Tibial nerve (tissue), 3 donors: ENCODE measurements around the gene LMF1.

Source experiments
- CTCF ChIP-seq, 5 experiments: fragments of 200-600 bp in 3 of 5; fragments of 450-650 bp in 2 of 5; sonication (generic) in 3 of 5; IDR thresholded peaks; one replicate each; pipeline ENCODE4 v1.5.1; 2016 to 2019; ENCODE audit warnings: antibody characterized with exemption in 5 of 5, mild to moderate bottlenecking in 3 of 5, moderate library complexity in 2 of 5
- POLR2A ChIP-seq, 2 donors: fragments of 450-650 bp; IDR thresholded peaks; one replicate each; pipeline ENCODE4 v1.6.1; 2017; ENCODE audit warnings: antibody characterized with exemption in 2 of 2, mild to moderate bottlenecking in 2 of 2, moderate library complexity in 2 of 2

GRCh38 chr16:898761-899682 is 71.8 kb downstream of the LMF1 start:
- TF ChIP-seq CTCF (IDR thresholded peaks at IDR 0.05) (no peak), POLR2A (IDR thresholded peaks at IDR 0.05) (no peak)
